Measurements from ENCODE around the gene ASPHD1.
A peak's percentile ranks its signal among the peaks of the same experiment; 100 is the strongest.
"Not testable (repeated sequence)": the region's sequence is repeated elsewhere in the genome, so short reads cannot be mapped to it uniquely, and the experiment has no call there.

The ASPHD1 gene

DNA sequence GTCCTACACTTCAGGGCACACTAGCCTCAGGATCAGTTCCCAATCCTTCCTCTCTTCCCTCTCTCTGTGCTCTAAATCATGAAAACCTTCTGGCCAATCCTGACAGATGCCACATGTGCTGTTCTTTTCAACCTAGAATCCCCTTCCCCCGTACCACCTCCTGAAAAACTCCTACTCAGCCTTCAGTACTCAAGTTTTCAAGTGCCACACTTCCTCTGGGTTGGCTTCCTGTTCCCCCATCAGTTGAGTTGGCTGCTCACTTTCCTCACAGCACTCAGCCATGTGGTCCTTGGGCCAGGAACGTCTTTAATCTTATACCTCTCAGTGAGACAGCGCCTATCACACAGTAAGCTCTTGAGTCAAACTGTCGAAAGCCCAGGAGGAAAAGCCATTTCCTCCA, 3.3 kb downstream of the ASPHD1 start:
- DNase-seq, result no peak
- in situ Hi-C loops (cut with HindIII; ENCODE audit: low pct_ligation_motif_present, low pct_unique_long_range_greater_than_20kb, low sequenced_read_pairs), result no loop called here

DNA sequence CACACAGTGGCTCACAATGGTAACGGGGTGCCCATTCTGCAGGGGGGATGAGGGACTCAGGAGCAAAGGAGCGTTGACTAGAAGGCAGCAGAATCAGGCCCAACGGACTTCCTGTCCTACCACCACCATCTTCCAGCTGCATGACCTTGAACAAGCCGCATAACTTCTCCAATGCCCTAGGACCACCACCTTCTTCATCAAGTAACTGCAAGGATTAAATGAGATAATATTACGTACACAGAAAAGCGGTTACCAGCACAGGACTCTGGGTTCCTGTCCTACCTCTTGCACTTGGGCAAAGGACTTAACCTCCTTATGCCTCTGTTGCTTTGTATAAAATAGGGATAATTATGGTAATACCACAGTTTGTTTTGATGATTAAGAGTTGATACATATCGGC, 4.7 kb downstream of the ASPHD1 start:
- in situ Hi-C loops (cut with HindIII; ENCODE audit: low pct_ligation_motif_present, low pct_unique_long_range_greater_than_20kb, low sequenced_read_pairs), result no loop called here

DNA sequence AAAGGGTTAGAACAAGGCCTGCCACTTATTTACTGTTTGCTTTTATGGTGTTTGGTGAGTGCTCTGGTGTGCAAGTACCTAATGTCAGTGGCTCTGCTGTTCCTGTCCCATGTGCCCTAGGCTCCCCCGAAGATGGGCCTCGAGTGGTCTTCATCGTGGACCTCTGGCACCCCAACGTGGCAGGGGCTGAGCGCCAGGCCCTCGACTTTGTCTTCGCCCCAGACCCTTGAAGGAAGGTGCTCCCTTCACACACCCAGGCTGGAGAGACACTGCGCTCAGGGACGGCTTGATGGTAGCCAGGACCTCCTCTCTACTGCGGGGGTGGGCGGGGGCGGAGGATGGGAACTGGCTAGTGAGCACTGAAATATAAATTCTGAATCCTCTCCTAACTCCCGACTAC, 5.4 kb downstream of the ASPHD1 start:
- DNase-seq, result no peak
- in situ Hi-C loops (cut with HindIII; ENCODE audit: low pct_ligation_motif_present, low pct_unique_long_range_greater_than_20kb, low sequenced_read_pairs), result no loop called here

More for the DNA sequence above, 4.7 kb downstream of the ASPHD1 start:
- no peak for DNase-seq

DNA sequence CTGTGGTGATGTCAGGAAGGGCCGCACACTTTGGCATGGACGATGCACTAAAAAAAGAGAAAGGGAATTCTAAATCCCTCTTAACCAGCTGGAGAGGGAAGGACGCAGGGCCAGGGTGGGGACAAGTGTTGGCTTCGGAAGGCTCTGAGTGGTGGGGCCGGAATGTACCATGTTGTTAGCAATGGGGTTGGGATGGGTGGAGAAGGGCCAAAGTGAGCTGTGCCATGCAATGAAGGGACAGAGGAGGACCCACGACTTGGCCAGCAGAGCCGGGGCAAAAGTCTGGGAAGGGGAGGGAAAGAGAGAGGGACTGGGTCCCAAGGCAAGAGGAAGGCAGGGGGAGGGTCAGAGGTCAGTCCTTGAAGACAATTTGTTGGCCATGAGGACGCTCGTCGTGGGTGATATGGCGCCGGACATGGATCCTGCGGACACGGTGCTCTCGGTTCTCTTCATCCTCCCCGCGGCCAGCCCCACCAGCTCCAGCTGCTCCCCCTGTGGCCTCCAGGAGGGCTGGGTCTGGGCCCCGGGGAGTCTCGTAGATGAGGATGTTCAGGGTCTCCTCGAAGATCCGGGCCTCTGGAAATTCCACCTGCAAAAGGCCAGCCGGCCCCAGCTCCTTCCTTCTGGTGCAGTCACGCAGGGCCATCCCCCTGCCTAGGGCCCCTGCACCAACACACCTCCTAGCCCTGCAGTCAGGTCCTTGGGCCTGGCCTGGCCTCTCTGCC, 6.4 kb downstream of the ASPHD1 start:
- DNase-seq, result no peak
- in situ Hi-C loops (cut with HindIII; ENCODE audit: low pct_ligation_motif_present, low pct_unique_long_range_greater_than_20kb, low sequenced_read_pairs), result no loop called here

DNA sequence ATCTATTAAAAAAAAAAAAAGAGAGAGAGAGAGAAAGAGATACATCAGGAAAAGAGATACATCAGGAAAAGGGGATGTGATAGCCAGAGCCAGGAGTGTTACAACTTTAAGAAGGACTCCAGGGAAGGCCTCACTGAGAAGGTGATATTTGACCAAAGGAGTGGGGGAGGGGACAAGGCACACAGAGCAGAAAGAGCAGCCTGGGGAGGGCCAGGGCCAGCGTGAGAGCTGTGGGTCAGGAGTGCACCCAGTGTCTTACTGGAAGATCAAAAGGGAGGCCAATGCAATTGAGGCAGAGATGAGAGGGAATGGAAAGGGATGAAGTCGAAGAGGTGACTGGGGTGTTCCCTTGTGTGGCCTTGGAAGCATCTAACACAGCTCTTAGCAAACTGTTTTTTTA, 7.7 kb downstream of the ASPHD1 start:
- in situ Hi-C loops (cut with HindIII; ENCODE audit: low pct_ligation_motif_present, low pct_unique_long_range_greater_than_20kb, low sequenced_read_pairs), result no loop called here
- no peak for DNase-seq

DNA sequence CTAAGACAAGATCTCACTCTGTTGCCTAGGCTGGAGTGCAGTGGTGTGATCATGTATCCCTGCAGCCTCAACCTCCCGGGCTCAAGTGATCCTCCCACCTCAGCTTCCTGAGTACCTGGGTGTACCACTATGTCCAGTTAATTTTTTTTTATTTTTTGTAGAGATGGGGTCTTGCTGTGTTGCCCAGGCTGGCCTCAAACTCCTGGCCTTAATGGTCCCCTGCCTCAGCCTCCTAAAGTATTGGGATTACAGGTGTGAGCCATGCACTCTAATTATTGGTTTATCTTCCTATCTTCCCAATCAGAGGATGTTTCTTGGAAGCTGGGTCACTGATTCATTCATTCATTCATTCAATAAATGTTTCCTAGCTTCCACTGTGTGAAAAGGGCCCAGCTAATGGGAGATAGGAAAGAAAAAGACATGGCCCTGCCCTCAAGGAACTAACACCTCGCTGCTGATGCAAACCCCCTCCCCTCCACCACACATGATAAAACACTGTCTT, 8.5 kb downstream of the ASPHD1 start:
- in situ Hi-C loops (cut with HindIII; ENCODE audit: low pct_ligation_motif_present, low pct_unique_long_range_greater_than_20kb, low sequenced_read_pairs), result no loop called here
- DNase-seq, result no peak

DNA sequence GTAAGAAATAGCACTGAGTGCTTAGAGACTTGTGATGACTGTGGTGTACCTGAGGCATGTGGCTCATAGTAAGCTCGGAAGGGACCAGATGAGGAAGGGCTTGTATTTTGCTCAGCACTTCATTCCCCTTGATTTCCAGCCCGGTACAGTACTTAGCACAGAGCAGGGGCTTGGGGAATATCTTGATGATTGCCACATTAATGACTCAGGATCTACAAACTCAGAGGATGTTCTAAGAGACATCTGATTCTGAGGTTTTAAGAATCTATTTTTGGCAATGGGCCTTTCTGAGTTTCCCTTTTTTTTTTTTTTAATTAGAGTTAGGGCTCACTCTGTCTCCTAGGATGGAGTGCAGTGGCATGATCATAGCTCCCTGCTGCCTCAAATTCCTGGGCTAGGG, 9.1 kb downstream of the ASPHD1 start:
- in situ Hi-C loops (cut with HindIII; ENCODE audit: low pct_ligation_motif_present, low pct_unique_long_range_greater_than_20kb, low sequenced_read_pairs), result no loop called here
- DNase-seq, result no peak

DNA sequence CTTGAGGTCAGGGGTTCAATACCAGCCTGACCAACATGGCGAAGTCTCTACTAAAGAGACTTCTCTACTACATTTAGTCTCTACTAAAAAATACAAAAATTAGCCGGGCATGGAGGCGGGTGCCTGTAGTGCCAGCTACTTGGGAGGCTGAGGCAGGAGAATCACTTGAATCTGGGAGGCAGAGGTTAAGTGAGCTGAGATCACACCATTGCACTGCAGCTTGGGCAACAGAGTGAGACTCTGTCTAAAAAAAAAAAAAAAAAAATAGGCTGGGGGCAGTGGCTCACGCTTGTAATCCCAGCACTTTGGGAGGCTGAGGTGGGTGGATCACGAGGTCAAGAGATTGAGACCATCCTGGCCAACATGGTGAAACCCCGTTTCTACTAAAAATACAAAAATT, 9.6 kb downstream of the ASPHD1 start:
- in situ Hi-C loops (cut with HindIII; ENCODE audit: low pct_ligation_motif_present, low pct_unique_long_range_greater_than_20kb, low sequenced_read_pairs); DNase-seq: not testable (repeated sequence)

DNA sequence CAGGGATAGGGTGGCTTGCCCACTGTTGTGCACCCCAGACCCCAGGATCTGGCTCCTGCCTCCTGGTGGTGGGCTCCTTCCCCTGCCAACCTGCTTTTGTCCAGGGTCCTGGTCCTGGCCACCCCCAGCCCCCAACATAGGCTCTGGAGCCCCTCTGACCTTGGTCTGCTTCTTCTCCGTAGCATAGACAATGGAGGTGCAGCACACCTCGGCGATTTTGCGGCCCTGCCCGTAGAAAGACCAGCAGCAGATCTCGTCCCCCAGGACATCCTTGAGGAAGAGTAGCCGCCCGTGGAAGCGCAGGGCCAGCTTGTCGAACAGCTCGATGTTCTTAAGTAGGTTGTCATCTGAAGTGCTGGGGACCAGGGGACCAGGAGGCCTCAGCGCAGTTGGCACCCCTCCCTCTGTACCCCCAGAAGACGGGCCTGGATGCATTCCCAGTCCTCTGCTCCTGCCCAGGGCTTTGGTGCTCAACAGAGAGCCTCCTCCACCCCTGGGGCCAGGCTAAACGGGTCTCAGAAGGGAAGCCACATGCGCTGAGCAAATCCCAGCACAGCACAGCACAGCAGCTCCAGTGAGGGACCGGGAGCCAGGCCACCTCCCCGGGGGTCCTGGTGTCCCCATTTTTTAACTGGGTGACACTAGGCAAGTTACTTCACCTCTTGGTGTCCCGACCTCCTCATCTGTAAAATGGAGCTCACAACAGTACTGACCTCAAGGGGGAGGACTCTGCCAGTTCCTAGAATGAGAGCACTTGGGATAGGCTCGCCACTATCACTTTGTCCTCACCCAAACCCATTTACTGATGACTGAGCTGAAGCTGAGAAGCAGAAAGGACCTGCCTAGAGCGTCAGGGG, 10.8 kb downstream of the ASPHD1 start:
- no peak for DNase-seq
- in situ Hi-C loops (cut with HindIII; ENCODE audit: low pct_ligation_motif_present, low pct_unique_long_range_greater_than_20kb, low sequenced_read_pairs), result no loop called here

DNA sequence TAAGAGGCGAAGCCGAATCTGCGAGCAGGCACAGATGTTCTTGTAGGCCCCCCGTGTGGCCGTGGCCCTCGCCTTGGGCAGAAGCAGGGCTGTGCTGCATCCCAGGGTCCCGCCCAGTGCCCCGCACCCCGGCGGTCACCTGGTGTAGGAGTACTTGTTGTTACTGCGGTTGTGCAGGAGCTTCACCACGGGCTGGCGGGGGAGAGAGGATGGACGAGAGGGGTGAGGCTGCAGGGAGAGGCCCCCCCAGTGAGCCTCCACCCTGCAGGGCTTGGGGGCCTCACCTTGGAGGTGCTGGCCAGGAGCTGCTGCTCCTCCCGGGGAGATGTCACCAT, 11.4 kb downstream of the ASPHD1 start:
- in situ Hi-C loops (cut with HindIII; ENCODE audit: low pct_ligation_motif_present, low pct_unique_long_range_greater_than_20kb, low sequenced_read_pairs), result no loop called here
- DNase-seq, result no peak

DNA sequence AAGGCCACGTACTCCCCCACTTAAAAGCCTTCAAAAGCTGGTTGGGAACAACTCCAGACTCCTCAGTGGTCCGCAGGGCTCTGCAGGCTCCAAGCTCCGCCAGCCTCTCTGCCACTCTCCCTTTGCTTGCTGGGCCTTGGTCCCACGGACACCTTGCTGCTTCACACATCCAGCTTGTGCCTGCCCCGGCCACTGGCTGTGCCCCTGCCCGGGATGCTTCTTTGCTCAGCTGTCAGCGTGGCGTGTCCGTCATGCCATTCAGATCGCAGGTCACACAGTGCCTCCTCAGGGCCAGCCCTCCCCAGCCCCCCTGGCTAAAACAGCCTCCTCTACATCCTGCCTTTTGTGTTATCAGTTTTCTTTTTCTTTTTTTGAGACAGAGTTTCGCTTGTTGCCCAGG, 11.8 kb downstream of the ASPHD1 start:
- DNase-seq, result no peak
- in situ Hi-C loops (cut with HindIII; ENCODE audit: low pct_ligation_motif_present, low pct_unique_long_range_greater_than_20kb, low sequenced_read_pairs), result no loop called here

DNA sequence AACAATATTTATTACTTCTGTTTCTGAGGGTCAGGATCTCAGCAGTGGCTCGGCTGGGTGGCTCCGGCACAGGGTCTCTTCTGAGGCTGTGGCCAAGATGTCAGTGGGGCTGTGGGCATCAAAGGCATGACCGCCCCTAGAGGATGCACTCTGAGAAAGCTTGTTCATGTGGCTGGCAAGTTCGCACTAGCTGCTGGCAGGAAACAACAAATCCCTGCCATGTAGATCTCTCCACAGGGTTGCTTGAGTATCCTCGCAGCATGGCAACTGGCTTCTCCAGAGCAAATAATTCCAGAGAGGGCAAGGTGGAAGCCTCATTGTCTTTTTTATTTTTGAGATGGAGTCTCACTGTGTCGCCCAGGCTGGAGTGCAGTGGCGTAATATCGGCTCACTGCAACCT, 13.2 kb downstream of the ASPHD1 start:
- no peak for DNase-seq
- in situ Hi-C loops (cut with HindIII; ENCODE audit: low pct_ligation_motif_present, low pct_unique_long_range_greater_than_20kb, low sequenced_read_pairs), result no loop called here

DNA sequence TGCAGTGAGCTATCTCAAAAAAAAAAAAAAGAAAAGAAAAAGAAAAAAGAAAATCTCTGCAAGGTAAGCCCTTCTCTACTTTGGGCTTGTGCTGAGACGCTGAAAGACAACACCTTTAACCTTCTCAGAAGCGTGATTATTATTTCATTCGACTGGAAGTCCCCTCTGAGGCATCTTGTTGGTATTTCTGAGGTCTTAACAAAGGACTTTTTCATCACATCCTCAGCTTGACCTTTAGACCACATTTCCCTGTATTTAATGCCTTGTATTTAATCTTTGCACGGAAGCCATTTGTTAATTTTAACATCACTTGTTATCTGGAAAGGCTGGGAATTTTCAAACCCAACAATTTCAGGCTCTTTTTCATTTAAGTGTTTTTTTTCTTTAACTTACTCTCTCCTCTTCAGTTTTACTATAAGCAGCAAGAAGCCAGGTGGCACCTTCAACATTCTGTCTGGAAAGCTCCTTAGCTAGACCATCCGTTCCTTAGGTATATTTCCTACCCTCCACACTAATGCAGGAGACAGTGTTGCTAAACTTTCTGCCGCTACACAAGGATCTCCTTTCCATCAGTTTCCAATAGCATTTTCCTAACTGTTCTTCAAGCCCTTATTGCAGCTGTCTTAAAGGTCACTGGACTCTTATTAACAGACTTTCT, 15.4 kb downstream of the ASPHD1 start:
- in situ Hi-C loops (cut with HindIII; ENCODE audit: low pct_ligation_motif_present, low pct_unique_long_range_greater_than_20kb, low sequenced_read_pairs), result no loop called here
- peak; percentile 43 for DNase-seq

DNA sequence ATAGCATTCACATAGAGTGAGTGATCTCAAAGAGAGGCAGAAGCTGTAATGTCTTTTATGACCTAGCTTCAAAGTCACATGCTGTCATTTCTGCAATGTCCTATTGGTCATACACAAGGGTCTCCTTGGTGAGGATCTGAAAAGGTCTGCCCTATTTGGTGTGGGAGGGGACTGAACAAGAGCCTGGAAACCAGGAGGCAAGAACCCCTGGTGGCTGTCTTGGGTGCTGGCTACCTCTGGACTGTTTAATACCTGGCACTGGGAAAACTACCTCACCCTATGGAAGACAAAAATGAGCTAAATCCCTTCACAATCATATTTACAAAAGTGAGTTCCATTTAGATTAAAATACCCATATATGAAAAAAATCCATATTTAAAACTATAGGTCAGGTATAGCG, 16.7 kb downstream of the ASPHD1 start:
- DNase-seq, result no peak
- in situ Hi-C loops (cut with HindIII; ENCODE audit: low pct_ligation_motif_present, low pct_unique_long_range_greater_than_20kb, low sequenced_read_pairs), result no loop called here

DNA sequence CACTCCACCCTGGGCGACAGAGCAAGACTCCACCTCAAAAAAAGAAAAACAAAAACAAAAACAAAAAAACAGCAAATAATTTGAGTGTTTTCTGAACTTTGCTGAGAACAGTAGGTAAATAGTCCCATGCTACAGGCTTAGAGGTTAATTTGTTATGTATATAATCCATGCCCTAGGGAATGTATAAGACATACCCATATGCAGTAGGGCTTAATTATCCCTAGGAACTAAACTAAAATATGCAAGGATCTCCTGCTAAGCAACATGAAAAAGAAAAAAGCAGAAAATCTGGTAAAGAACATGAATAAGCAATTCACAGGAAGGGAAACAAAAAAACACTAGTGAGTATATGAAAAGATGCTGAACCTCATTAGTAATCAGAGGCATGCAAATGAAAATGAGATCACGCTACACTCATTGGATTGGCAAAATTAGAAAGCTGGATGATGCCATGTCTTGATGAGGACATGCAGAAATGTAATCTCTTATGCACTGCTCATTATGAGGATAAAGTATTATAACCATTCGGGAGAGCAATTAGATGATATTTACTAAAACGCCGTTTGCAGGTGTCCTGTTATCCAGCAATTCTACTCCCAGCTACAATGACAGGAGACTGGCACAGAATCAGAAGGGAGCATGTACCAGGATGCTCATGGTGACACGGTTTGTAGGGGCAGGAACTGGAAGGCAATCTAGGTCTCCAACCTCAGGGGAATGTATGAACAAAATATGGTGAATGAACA, 20.2 kb downstream of the ASPHD1 start:
- DNase-seq, result no peak
- in situ Hi-C loops (cut with HindIII; ENCODE audit: low pct_ligation_motif_present, low pct_unique_long_range_greater_than_20kb, low sequenced_read_pairs), result no loop called here

DNA sequence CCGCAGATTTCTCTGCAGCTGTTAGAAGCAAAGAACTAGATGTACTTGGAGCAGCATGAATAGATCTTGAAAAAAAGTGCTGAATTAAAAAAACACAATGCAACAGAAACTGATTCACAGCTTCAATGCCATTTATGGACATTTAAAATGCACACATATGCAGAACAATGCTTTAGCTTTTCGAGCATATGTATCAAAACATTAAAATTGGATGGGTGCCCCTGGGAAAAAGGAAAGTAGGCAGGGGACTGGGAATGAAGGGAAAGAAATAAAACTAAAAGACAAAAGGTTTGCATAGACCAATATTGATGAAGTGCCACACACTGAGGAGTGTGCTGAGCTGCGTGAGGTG, 20.7 kb downstream of the ASPHD1 start:
- DNase-seq, result no peak
- in situ Hi-C loops (cut with HindIII; ENCODE audit: low pct_ligation_motif_present, low pct_unique_long_range_greater_than_20kb, low sequenced_read_pairs), result no loop called here

DNA sequence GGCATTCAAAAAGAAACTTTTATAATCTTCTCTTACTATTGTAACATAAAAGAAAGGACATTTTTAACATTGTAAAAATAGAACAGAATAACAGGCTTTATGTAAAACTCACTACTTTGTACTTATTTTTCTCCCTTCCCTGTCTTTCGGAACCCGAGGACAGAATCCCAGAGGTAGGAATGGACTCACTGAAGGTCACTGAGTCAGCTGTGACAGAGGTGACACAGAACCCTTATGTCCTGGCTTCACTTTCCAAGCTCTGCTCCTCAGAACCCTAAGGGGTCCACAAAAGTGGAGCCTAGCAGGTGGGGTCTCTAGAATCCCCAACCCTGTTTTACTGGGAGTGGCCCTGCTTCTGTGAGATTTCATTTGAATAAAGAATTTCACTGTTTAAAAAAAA, 22.0 kb downstream of the ASPHD1 start:
- in situ Hi-C loops (cut with HindIII; ENCODE audit: low pct_ligation_motif_present, low pct_unique_long_range_greater_than_20kb, low sequenced_read_pairs), result no loop called here
- DNase-seq, result no peak

DNA sequence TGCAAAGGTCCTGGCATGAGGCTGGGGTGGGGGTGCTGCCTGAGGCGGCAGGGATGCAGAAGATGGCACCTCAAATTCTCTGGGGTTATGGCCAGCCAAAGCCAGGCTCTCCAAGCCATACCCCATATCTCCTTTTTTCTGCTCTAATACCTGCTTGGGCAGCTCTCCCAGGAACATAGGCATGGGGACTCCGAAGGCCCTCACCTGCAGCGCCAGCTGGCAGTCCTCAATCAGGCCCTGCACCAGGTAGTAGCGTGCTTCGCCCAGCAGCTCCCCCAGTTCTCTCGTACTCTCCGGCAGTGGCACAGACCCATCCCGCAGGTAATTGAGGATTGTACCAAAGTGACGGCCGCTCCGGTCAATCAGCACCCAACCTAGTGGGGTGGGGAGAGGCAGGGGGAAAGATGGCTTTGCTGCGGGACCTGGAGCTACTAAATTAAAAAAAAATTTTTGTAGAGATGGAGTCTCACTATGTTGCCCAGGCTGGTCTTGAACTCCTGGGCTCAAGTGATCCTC, 22.8 kb downstream of the ASPHD1 start:
- DNase-seq, result no peak
- in situ Hi-C loops (cut with HindIII; ENCODE audit: low pct_ligation_motif_present, low pct_unique_long_range_greater_than_20kb, low sequenced_read_pairs), result no loop called here

Data from ACHN (cell line).